HCT116 (cell line): Measurements from ENCODE around the gene CLCN5.

ENCODE experiments used
- CBX3 ChIP-seq: IDR thresholded peaks from 2 replicates; pipeline ENCODE4 v1.6.1; 2012; ENCODE audit warnings: low read depth
- CTCF ChIP-seq, 3 experiments: fragments of 200-600 bp in 1 of 3; sonication (generic) in 1 of 3; IDR thresholded peaks in 2 of 3; conservative IDR thresholded peaks in 1 of 3; 2 replicates each; pipeline ENCODE4 v1.5.1; 2012 to 2017; ENCODE audit warnings: low read depth in 2 of 3, low read length in 2 of 3, antibody characterized with exemption in 1 of 3, borderline replicate concordance in 1 of 3, control low read depth in 1 of 3, mild to moderate bottlenecking in 1 of 3, mixed read lengths in 1 of 3, mixed run types in 1 of 3, moderate library complexity in 1 of 3; ENCODE audit not compliant: insufficient read depth in 1 of 3
- EGR1 ChIP-seq: IDR thresholded peaks from 2 replicates; pipeline ENCODE4 v1.6.1; 2012; ENCODE audit warnings: low read depth
- SIN3A ChIP-seq: IDR thresholded peaks from 2 replicates; pipeline ENCODE4 v1.6.1; 2012; ENCODE audit warnings: low read depth

GRCh38 chrX:49986058-49986457, 63.7 kb downstream of the CLCN5 start:
- TF ChIP-seq SIN3A (no peak), CBX3 (no peak), CTCF (IDR thresholded peaks at IDR 0.05 in 2 of 3, conservative IDR thresholded peaks at IDR 0.05 in 1 of 3; ENCODE audit: borderline replicate concordance in 1 of 3, insufficient read depth in 1 of 3, low read depth in 2 of 3, low read length in 2 of 3) (no peak), EGR1 (no peak)
